HEK293T (cell line): ENCODE data around the gene GTF2IRD1.
"Not testable (repeated sequence)": the region's sequence is repeated elsewhere in the genome, so short reads cannot be mapped to it uniquely, and the experiment has no call there.

Experiments
- CTCF ChIA-PET: fragments of 350-600 bp; formaldehyde crosslinking; extraction: SDS; loops from one replicate; lab custom pipeline; 2021; ENCODE audit warnings: antibody characterized with exemption, inconsistent platforms; lab: Yijun Ruan, JAX
- POLR2A ChIA-PET: fragments of 350-600 bp; formaldehyde crosslinking; extraction: SDS; loops from one replicate; lab custom pipeline; 2020; ENCODE audit warnings: antibody characterized with exemption, inconsistent platforms; lab: Yijun Ruan, JAX
- DNase-seq: peaks from one replicate; pipeline ENCODE4 v3.0.0; 2012; ENCODE audit warnings: mixed read lengths; ENCODE audit errors: extremely low spot score
- ARNT ChIP-seq: fragments of 450-650 bp; IDR thresholded peaks from 2 replicates; pipeline ENCODE4 v1.6.1; 2017; ENCODE audit warnings: mild to moderate bottlenecking
- BHLHE40 ChIP-seq: fragments of 450-650 bp; IDR thresholded peaks from 2 replicates; pipeline ENCODE4 v1.6.1; 2016; ENCODE audit warnings: mild to moderate bottlenecking, moderate library complexity, borderline replicate concordance
- CTBP1 ChIP-seq: fragments of 450-650 bp; IDR thresholded peaks from 2 replicates; pipeline ENCODE4 v1.6.1; 2016; ENCODE audit warnings: borderline replicate concordance
- ELF4 ChIP-seq: fragments of 450-650 bp; IDR thresholded peaks from 2 replicates; pipeline ENCODE4 v1.6.1; 2017; ENCODE audit warnings: antibody characterized with exemption
- FOXA1 ChIP-seq: fragments of 450-650 bp; IDR thresholded peaks from 2 replicates; pipeline ENCODE4 v1.6.1; 2016; ENCODE audit warnings: mild to moderate bottlenecking
- FOXK2 ChIP-seq: fragments of 450-650 bp; IDR thresholded peaks from 2 replicates; pipeline ENCODE4 v1.6.1; 2016; ENCODE audit warnings: mild to moderate bottlenecking
- FOXM1 ChIP-seq: fragments of 450-650 bp; IDR thresholded peaks from 2 replicates; pipeline ENCODE4 v1.6.1; 2017; ENCODE audit warnings: mild to moderate bottlenecking, borderline replicate concordance
- HDGF ChIP-seq: fragments of 450-650 bp; IDR thresholded peaks from 2 replicates; pipeline ENCODE4 v1.6.1; 2017; ENCODE audit warnings: antibody characterized with exemption, borderline replicate concordance
- L3MBTL2 ChIP-seq: fragments of 450-650 bp; conservative IDR thresholded peaks from 2 replicates; pipeline ENCODE4 v1.6.1; 2016; ENCODE audit warnings: mild to moderate bottlenecking
- LEF1 ChIP-seq: fragments of 450-650 bp; IDR thresholded peaks from 2 replicates; pipeline ENCODE4 v1.6.1; 2017; ENCODE audit warnings: mild to moderate bottlenecking, borderline replicate concordance
- NFRKB ChIP-seq: fragments of 450-650 bp; IDR thresholded peaks from 2 replicates; pipeline ENCODE4 v1.6.1; 2016; ENCODE audit warnings: mild to moderate bottlenecking, moderate library complexity
- PKNOX1 ChIP-seq: fragments of 450-650 bp; IDR thresholded peaks from 2 replicates; pipeline ENCODE4 v1.6.1; 2016
- SP1 ChIP-seq: fragments of 450-650 bp; IDR thresholded peaks from 2 replicates; pipeline ENCODE4 v1.6.1; 2017
- SUZ12 ChIP-seq: fragments of 450-650 bp; IDR thresholded peaks from 2 replicates; pipeline ENCODE4 v1.6.1; 2016; ENCODE audit warnings: mild to moderate bottlenecking
- TARDBP ChIP-seq: fragments of 450-650 bp; IDR thresholded peaks from 2 replicates; pipeline ENCODE4 v1.6.1; 2016
- ZNF384 ChIP-seq: fragments of 450-650 bp; IDR thresholded peaks from 2 replicates; pipeline ENCODE4 v1.6.1; 2016

The GTF2IRD1 gene

DNA sequence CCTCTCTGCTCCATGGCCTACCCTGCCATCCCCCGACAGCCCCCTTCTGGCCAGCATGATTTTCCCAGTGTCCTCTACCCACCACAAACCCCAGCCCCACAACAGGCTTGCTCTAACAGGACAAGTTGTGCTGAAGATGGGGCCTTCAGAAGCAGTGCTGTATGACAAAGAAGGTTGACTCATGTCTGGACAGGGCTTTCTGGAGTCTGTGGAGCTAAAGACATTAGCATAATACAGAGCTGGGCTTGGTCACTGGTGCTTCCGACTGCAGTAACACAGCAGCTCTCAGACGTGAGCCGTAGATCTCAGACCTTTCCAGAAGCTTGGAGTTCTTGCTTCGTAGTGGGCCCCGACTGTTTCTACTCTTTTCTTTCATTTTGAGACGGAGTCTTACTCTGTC is 100.5 kb downstream of the GTF2IRD1 start:
- CTCF ChIA-PET: no interaction called here
- DNase-seq: no peak
- no peak for TF ChIP-seq SP1
- TF ChIP-seq FOXM1: no peak
- TF ChIP-seq FOXK2: no peak
- TF ChIP-seq LEF1: no peak
- TF ChIP-seq BHLHE40: no peak
- no peak for TF ChIP-seq ZNF384
- no peak for TF ChIP-seq NFRKB
- POLR2A ChIA-PET: no interaction called here

DNA sequence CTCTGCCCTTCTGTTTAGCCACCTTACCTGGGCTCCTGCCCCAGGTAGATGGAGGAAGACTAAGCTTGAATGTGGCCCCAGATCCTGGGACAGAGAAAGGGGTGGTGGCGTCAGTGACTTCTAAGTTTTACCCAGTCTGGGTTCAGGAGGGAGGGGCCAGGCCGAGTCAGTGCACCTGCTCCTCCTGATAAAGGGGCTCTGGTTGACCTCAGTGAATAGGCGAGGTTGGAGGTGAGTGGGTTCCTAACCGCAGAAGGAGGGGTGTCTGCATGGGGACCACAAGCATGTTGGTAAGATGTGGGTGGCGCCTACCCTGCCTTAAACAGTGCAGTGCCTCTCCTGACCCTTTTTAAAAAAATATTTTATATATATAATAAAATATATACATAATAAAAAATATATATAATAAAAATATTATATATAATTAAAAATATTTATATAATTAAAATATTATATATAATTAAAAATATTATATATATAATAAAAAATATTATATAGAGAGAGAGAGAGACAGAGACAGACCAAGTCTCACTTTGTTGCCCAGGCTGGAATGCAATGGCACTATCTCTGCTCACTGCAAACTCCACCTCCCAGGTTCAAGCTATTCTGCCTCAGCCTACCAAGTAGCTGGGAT is 106.5 kb downstream of the GTF2IRD1 start:
- DNase-seq: no peak
- TF ChIP-seq HDGF (no peak), SP1 (no peak)
- ChIA-PET POLR2A (no interaction called here), CTCF (no interaction called here)

- ChIA-PET POLR2A (no interaction called here), CTCF (no interaction called here)
- no peak for DNase-seq
- TF ChIP-seq TARDBP: no peak
- no peak for TF ChIP-seq NFRKB
- TF ChIP-seq ARNT: no peak
- no peak for TF ChIP-seq SP1
- TF ChIP-seq ZNF384: no peak
- no peak for TF ChIP-seq BHLHE40
- no peak for TF ChIP-seq ELF4
- no peak for TF ChIP-seq FOXM1
- no peak for TF ChIP-seq FOXK2
- no peak for TF ChIP-seq FOXA1
- TF ChIP-seq SUZ12: no peak
- TF ChIP-seq HDGF: no peak
- no peak for TF ChIP-seq CTBP1
- TF ChIP-seq L3MBTL2: no peak
- TF ChIP-seq LEF1: no peak
- no peak for TF ChIP-seq PKNOX1
Measured at GRCh38 chr7:74561898-74562613, 108.3 kb downstream of the GTF2IRD1 start.

GRCh38 chr7:74563639-74564038 is 109.9 kb downstream of the GTF2IRD1 start:
- DNase-seq, CTCF ChIA-PET, POLR2A ChIA-PET: not testable (repeated sequence)

- POLR2A ChIA-PET: no interaction called here
- no peak for DNase-seq
- CTCF ChIA-PET: interaction anchor here (0.8 to 1.9 kb wide), 4 partner anchors 46 to 157 kb away, joined by 3 to 7 read pairs (median 3); no protein-coding TSS in a partner anchor
- TF ChIP-seq ELF4 (no peak), SP1 (no peak), LEF1 (no peak), CTBP1 (no peak), L3MBTL2 (no peak), BHLHE40 (no peak), TARDBP (no peak), PKNOX1 (no peak), ARNT (no peak)
Measured at GRCh38 chr7:74567318-74567668, 113.6 kb downstream of the GTF2IRD1 start.

DNA sequence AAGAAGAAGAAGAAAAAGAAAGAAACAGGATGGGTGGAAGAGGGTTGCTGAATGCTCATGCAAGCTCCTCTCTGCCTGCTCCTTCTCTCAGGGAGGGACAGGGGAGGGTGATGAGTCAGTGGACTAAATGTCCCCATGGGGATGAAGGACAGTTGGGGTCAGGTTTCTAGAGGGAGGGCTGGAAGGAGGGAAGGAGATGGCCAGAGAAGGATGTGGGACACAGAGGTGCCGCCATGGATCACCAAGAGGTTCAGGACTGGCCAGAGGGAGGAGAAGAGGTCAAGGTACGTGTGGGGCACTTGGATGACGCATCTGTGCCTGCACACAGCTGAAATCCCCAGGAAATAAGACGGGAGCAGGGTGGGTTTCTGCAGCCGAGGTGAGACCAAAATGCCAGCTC is 115.0 kb downstream of the GTF2IRD1 start:
- POLR2A ChIA-PET: no interaction called here
- TF ChIP-seq FOXM1: no peak
- TF ChIP-seq HDGF: no peak
- no peak for TF ChIP-seq ARNT
- no peak for TF ChIP-seq CTBP1
- TF ChIP-seq ELF4: no peak
- CTCF ChIA-PET: no interaction called here
- no peak for DNase-seq

DNA sequence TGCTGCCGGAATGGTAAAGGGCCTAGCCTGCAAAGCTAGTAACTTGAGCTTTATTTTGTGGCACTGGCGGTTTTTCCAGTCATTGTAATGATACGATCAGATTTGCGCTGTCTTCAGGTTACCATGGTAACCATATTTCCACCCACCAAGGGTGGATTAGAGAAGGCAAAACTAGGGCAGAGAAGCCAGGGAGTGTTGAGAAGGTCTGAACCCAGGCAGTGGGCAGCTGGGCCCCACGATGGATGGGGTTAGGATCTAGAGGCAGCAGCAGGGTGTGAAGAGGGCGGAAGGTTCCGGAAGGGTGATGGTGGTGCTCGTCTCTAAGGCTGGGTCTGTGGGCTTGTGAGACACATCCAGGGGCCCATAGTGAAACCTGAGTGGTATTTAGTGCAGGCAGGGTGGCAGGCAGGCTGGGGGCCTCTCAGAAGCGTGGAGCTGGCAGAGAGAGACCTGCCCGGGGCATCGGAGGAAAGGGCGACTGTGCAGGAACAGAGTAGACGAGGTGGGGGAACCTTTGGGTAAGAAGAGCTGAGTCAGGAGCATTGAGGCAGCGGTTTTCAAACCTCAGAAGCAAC is 115.9 kb downstream of the GTF2IRD1 start:
- TF ChIP-seq NFRKB (no peak), PKNOX1 (no peak)
- CTCF ChIA-PET: no interaction called here
- no peak for DNase-seq
- POLR2A ChIA-PET: interaction anchor here (0.7 kb wide), 1 partner anchor 1002 kb away, joined by 3 read pairs; no protein-coding TSS in a partner anchor
